HEK293T (cell line): ENCODE data around the gene STOX1.
"Not testable (repeated sequence)": the region's sequence is repeated elsewhere in the genome, so short reads cannot be mapped to it uniquely, and the experiment has no call there.

Source experiments
- CTCF ChIA-PET: fragments of 350-600 bp; formaldehyde crosslinking; extraction: SDS; loops from one replicate; lab custom pipeline; 2021; ENCODE audit warnings: antibody characterized with exemption, inconsistent platforms; lab: Yijun Ruan, JAX
- POLR2A ChIA-PET: fragments of 350-600 bp; formaldehyde crosslinking; extraction: SDS; loops from one replicate; lab custom pipeline; 2020; ENCODE audit warnings: antibody characterized with exemption, inconsistent platforms; lab: Yijun Ruan, JAX
- DNase-seq: peaks from one replicate; pipeline ENCODE4 v3.0.0; 2012; ENCODE audit warnings: mixed read lengths; ENCODE audit errors: extremely low spot score
- ARNT ChIP-seq: fragments of 450-650 bp; IDR thresholded peaks from 2 replicates; pipeline ENCODE4 v1.6.1; 2017; ENCODE audit warnings: mild to moderate bottlenecking
- BHLHE40 ChIP-seq: fragments of 450-650 bp; IDR thresholded peaks from 2 replicates; pipeline ENCODE4 v1.6.1; 2016; ENCODE audit warnings: mild to moderate bottlenecking, moderate library complexity, borderline replicate concordance
- CTBP1 ChIP-seq: fragments of 450-650 bp; IDR thresholded peaks from 2 replicates; pipeline ENCODE4 v1.6.1; 2016; ENCODE audit warnings: borderline replicate concordance
- ELF4 ChIP-seq: fragments of 450-650 bp; IDR thresholded peaks from 2 replicates; pipeline ENCODE4 v1.6.1; 2017; ENCODE audit warnings: antibody characterized with exemption
- FOXA1 ChIP-seq: fragments of 450-650 bp; IDR thresholded peaks from 2 replicates; pipeline ENCODE4 v1.6.1; 2016; ENCODE audit warnings: mild to moderate bottlenecking
- FOXK2 ChIP-seq: fragments of 450-650 bp; IDR thresholded peaks from 2 replicates; pipeline ENCODE4 v1.6.1; 2016; ENCODE audit warnings: mild to moderate bottlenecking
- FOXM1 ChIP-seq: fragments of 450-650 bp; IDR thresholded peaks from 2 replicates; pipeline ENCODE4 v1.6.1; 2017; ENCODE audit warnings: mild to moderate bottlenecking, borderline replicate concordance
- HDGF ChIP-seq: fragments of 450-650 bp; IDR thresholded peaks from 2 replicates; pipeline ENCODE4 v1.6.1; 2017; ENCODE audit warnings: antibody characterized with exemption, borderline replicate concordance
- L3MBTL2 ChIP-seq: fragments of 450-650 bp; conservative IDR thresholded peaks from 2 replicates; pipeline ENCODE4 v1.6.1; 2016; ENCODE audit warnings: mild to moderate bottlenecking
- LEF1 ChIP-seq: fragments of 450-650 bp; IDR thresholded peaks from 2 replicates; pipeline ENCODE4 v1.6.1; 2017; ENCODE audit warnings: mild to moderate bottlenecking, borderline replicate concordance
- NFRKB ChIP-seq: fragments of 450-650 bp; IDR thresholded peaks from 2 replicates; pipeline ENCODE4 v1.6.1; 2016; ENCODE audit warnings: mild to moderate bottlenecking, moderate library complexity
- PKNOX1 ChIP-seq: fragments of 450-650 bp; IDR thresholded peaks from 2 replicates; pipeline ENCODE4 v1.6.1; 2016
- SP1 ChIP-seq: fragments of 450-650 bp; IDR thresholded peaks from 2 replicates; pipeline ENCODE4 v1.6.1; 2017
- SUZ12 ChIP-seq: fragments of 450-650 bp; IDR thresholded peaks from 2 replicates; pipeline ENCODE4 v1.6.1; 2016; ENCODE audit warnings: mild to moderate bottlenecking
- TARDBP ChIP-seq: fragments of 450-650 bp; IDR thresholded peaks from 2 replicates; pipeline ENCODE4 v1.6.1; 2016
- ZNF384 ChIP-seq: fragments of 450-650 bp; IDR thresholded peaks from 2 replicates; pipeline ENCODE4 v1.6.1; 2016

The STOX1 gene

GRCh38 chr10:68792115-68792514, 35.2 kb upstream of the STOX1 start:
- CTCF ChIA-PET, result interaction anchor here (0.7 kb wide), 1 partner anchor 36 kb away, joined by 4 read pairs; no protein-coding TSS in a partner anchor

DNA sequence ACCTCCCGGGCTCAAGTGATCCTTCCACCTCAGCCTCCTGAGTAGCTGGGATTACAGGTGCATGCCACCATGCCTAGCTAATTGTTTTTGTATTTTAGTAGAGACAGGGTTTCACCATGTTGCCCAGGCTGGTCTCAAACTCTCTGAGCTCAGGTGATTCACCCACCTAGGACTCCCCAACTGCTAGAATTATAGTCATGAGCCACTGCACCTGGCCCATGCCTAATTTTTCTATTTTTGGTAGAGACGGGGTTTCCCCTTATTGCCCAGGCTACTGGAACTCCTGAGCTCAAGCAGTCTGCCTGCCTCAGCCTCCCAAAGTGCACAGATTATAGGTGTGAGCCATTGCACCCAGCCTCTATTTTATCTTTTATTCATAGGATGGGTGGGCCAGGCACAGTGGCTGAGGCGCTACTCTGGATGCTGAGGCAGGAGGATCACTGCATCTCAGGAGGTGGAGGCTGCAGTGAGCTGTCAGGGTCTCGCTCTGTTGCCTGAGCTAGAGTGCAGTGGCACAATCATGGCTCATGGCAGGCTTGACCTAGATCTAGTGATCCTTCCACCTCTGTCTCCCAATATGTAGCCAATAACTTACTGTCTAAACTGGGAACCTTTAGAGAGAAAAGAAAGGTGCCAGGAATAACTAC, 31.3 kb upstream of the STOX1 start:
- CTCF ChIA-PET, result interaction anchor here (0.6 kb wide), 1 partner anchor 101 kb away, joined by 4 read pairs; no protein-coding TSS in a partner anchor
- no peak for DNase-seq
- POLR2A ChIA-PET, result interaction anchor here (1.1 kb wide), 1 partner anchor 11 kb away, joined by 3 read pairs; no protein-coding TSS in a partner anchor
- TF ChIP-seq SP1 (no peak), TARDBP (no peak), BHLHE40 (no peak), L3MBTL2 (no peak), ELF4 (no peak), FOXK2 (no peak), FOXM1 (no peak), CTBP1 (no peak), ARNT (no peak), FOXA1 (no peak), SUZ12 (no peak), NFRKB (no peak), LEF1 (no peak), ZNF384 (no peak), HDGF (no peak), PKNOX1 (no peak)

More at GRCh38 chr10:68792115-68792514, 35.2 kb upstream of the STOX1 start:
- POLR2A ChIA-PET, result no interaction called here
- TF ChIP-seq ZNF384, result 0 out of 2 replicates have a peak, but pooled peaks have one; percentile 40
- TF ChIP-seq L3MBTL2, result no peak
- no peak for DNase-seq

DNA sequence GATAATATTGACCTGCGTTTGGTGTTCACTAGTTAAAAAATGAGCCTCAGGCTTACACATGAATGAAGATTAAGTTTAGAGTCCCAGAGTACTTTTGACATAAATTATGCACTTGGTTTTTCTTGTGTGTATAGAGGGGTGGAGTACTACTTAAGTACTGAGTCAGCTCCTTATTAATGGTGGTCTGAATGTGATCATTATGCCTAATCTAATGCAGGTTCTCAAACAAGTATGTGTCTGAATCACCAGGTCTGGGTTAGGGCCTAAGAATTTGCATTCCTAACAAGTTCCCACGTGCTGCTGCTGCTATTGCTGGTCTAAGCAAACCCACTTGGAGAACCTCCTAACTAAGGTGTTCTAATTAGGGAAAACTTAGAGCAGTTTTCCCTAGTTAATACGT, 30.7 kb upstream of the STOX1 start:
- POLR2A ChIA-PET, result no interaction called here
- CTCF ChIA-PET, result interaction anchor here (0.6 kb wide), 2 partner anchors 101 to 268 kb away, joined by 3 to 4 read pairs; no protein-coding TSS in a partner anchor
- DNase-seq, result no peak
- TF ChIP-seq ARNT, result no peak
- no peak for TF ChIP-seq L3MBTL2
- TF ChIP-seq ZNF384, result no peak
- no peak for TF ChIP-seq TARDBP
- TF ChIP-seq LEF1, result no peak
- TF ChIP-seq FOXM1, result no peak

GRCh38 chr10:68800211-68800610, 27.1 kb upstream of the STOX1 start:
- no peak for DNase-seq
- ChIA-PET POLR2A (interaction anchor here (1.6 kb wide), 1 partner anchor 27 kb away, joined by 5 read pairs; the partner anchor contains the start of gene STOX1), CTCF (interaction anchor here (0.6 to 1.1 kb wide), 2 partner anchors 23 to 97 kb away, joined by 4 read pairs; no protein-coding TSS in a partner anchor)
- TF ChIP-seq SP1 (no peak), ARNT (no peak), LEF1 (no peak), ZNF384 (no peak), ELF4 (no peak), NFRKB (no peak), BHLHE40 (no peak), L3MBTL2 (no peak), FOXA1 (no peak)

- no peak for DNase-seq
- CTCF ChIA-PET, result no interaction called here
- POLR2A ChIA-PET, result no interaction called here
- TF ChIP-seq L3MBTL2, result no peak
- TF ChIP-seq NFRKB, result no peak
- no peak for TF ChIP-seq ARNT
- no peak for TF ChIP-seq BHLHE40
- no peak for TF ChIP-seq ELF4
- no peak for TF ChIP-seq SUZ12
- no peak for TF ChIP-seq PKNOX1
- no peak for TF ChIP-seq TARDBP
- TF ChIP-seq HDGF, result no peak
- no peak for TF ChIP-seq SP1
- no peak for TF ChIP-seq FOXA1
Measured at GRCh38 chr10:68804692-68805091, 22.6 kb upstream of the STOX1 start.

- POLR2A ChIA-PET, DNase-seq, CTCF ChIA-PET: not testable (repeated sequence)
Measured at GRCh38 chr10:68810830-68811229, 16.5 kb upstream of the STOX1 start.

DNA sequence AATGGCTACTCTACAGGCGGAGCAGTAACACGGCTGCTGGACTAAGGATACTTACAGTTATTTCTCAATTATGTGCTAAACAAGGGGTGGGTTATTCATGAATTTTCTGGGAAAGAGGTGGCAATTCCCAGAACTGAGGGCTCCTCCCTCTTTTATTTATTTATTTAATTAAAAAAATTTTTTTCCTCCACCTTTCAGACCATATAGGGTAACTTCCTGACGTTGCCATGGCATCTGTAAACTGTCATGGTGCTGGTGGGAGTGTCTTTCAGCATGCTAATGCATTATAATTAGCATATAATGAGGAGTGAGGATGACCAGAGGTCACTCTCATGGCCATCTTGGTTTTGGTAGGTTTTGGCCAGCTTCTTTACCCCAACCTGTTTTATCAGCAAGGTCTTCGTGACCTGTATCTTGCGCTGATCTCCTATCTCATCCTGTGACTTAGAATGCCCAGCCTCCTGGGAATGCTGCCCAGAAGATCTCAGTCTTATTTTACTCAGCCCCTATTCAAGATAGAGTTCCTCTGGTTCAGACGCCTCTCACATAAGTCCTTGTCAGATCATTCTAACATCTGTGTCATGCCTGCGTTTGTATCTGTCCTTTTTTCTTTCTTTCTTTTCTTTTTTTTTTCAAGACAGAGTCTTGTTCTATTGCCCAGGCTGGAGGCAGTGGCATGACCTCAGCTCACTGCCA, 15.9 kb upstream of the STOX1 start:
- CTCF ChIA-PET, result no interaction called here

More for the DNA sequence above, 15.9 kb upstream of the STOX1 start:
- POLR2A ChIA-PET, result no interaction called here
- TF ChIP-seq PKNOX1 (no peak), L3MBTL2 (no peak), FOXM1 (no peak), SP1 (no peak), ARNT (no peak), FOXA1 (no peak), FOXK2 (no peak), BHLHE40 (no peak), HDGF (no peak), CTBP1 (no peak), LEF1 (no peak), NFRKB (no peak), SUZ12 (no peak), ELF4 (no peak), ZNF384 (no peak), TARDBP (no peak)
- DNase-seq, result no peak
